ENCODE results near the gene ARHGEF28. TPM values are rescaled to one million over a fixed set of nuclear protein-coding genes. Genes with fewer than 3 reads are reported as not detected.

The ARHGEF28 gene
- polyA plus RNA-seq, 1 donor from 2014 or later, result not detected

DNA sequence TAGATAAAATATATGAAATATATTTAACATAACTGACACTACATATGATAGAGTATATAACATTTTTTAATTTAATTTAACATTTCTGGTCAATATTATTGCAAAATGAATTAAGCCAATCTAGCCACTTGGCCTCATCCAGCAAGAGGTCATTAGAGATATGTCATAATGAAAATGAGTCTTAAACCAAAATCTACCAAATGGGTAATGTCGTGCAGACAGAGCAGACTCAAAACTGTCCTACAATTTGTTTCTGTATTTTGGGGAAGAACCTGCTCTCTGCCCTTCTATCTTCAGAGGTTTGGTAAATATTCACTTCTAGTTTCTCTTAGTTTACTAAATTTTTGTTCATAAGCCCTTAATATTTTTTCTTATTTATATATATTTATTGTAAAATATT lies 61.4 kb downstream of the ARHGEF28 start:
- Histone ChIP-seq H3K9ac (ENCODE audit: low read length) (no peak overlapping the region), H4K20me1 (ENCODE audit: insufficient read depth) (no peaks in the 10 kb centered on the region), H3K4me2 (ENCODE audit: low read length) (no peak overlapping the region), H3K27ac (ENCODE audit: low read length) (no peak overlapping the region), H2AFZ (ENCODE audit: low read depth, low read length) (no peak overlapping the region), H3K27me3 (ENCODE audit: insufficient read depth, low read depth, low read length) (no peaks in the 10 kb centered on the region), H3K9me2 (ENCODE audit: insufficient read depth, low read length) (no peaks in the 10 kb centered on the region), H3K79me2 (replicated peaks; ENCODE audit: insufficient read depth, low read length) (no peaks in the 10 kb centered on the region), H3K9me3 (ENCODE audit: low read length) (no peaks in the 10 kb centered on the region), H3K36me3 (ENCODE audit: insufficient read depth, low read length) (no peaks in the 10 kb centered on the region), H3F3A (ENCODE audit: insufficient read depth, low read length, poor library complexity, severe bottlenecking) (no peaks in the 10 kb centered on the region), H3K4me3 (ENCODE audit: low read length) (no peak overlapping the region)
- TF ChIP-seq, protein P1, sequence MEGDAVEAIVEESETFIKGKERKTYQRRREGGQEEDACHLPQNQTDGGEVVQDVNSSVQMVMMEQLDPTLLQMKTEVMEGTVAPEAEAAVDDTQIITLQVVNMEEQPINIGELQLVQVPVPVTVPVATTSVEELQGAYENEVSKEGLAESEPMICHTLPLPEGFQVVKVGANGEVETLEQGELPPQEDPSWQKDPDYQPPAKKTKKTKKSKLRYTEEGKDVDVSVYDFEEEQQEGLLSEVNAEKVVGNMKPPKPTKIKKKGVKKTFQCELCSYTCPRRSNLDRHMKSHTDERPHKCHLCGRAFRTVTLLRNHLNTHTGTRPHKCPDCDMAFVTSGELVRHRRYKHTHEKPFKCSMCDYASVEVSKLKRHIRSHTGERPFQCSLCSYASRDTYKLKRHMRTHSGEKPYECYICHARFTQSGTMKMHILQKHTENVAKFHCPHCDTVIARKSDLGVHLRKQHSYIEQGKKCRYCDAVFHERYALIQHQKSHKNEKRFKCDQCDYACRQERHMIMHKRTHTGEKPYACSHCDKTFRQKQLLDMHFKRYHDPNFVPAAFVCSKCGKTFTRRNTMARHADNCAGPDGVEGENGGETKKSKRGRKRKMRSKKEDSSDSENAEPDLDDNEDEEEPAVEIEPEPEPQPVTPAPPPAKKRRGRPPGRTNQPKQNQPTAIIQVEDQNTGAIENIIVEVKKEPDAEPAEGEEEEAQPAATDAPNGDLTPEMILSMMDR (IDR thresholded peaks at IDR 0.05; ENCODE audit: poor library complexity, severe bottlenecking), result no peak
- TF ChIP-seq RAD21 (conservative IDR thresholded peaks at IDR 0.05), result no peak
- no peak for TF ChIP-seq TAF1 (IDR thresholded peaks at IDR 0.05; ENCODE audit: low read depth)
- TF ChIP-seq SMC3 (conservative IDR thresholded peaks at IDR 0.05; ENCODE audit: poor library complexity), result no peak
- no peak for TF ChIP-seq POLR2AphosphoS5 (IDR thresholded peaks at IDR 0.05)
- TF ChIP-seq, protein P2, sequence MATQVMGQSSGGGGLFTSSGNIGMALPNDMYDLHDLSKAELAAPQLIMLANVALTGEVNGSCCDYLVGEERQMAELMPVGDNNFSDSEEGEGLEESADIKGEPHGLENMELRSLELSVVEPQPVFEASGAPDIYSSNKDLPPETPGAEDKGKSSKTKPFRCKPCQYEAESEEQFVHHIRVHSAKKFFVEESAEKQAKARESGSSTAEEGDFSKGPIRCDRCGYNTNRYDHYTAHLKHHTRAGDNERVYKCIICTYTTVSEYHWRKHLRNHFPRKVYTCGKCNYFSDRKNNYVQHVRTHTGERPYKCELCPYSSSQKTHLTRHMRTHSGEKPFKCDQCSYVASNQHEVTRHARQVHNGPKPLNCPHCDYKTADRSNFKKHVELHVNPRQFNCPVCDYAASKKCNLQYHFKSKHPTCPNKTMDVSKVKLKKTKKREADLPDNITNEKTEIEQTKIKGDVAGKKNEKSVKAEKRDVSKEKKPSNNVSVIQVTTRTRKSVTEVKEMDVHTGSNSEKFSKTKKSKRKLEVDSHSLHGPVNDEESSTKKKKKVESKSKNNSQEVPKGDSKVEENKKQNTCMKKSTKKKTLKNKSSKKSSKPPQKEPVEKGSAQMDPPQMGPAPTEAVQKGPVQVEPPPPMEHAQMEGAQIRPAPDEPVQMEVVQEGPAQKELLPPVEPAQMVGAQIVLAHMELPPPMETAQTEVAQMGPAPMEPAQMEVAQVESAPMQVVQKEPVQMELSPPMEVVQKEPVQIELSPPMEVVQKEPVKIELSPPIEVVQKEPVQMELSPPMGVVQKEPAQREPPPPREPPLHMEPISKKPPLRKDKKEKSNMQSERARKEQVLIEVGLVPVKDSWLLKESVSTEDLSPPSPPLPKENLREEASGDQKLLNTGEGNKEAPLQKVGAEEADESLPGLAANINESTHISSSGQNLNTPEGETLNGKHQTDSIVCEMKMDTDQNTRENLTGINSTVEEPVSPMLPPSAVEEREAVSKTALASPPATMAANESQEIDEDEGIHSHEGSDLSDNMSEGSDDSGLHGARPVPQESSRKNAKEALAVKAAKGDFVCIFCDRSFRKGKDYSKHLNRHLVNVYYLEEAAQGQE (IDR thresholded peaks at IDR 0.05; ENCODE audit: borderline replicate concordance), result no peak

DNA sequence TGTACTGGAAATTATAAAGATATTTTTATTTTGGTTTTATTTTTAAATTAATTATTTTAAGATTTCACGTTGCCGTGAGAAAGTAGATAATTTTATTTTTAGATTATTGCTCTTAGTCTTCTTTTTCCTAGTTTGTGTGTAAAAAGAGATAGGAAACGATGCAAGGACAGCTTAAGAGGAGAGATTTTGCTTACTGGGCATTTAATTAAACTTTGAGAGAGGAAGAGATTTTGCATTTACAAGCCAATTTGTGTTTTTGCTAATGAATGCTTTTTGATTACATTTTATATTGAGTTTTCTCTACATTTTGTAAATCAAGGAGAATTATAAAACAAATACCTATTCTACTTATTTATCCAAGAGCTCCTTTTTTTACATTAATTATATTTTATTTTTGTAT lies 64.0 kb downstream of the ARHGEF28 start:
- H4K20me1 ChIP-seq (ENCODE audit: insufficient read depth), result no peaks in the 10 kb centered on the region
- no peaks in the 10 kb centered on the region for H3K79me2 ChIP-seq (replicated peaks; ENCODE audit: insufficient read depth, low read length)
- no peaks in the 10 kb centered on the region for H3K9me2 ChIP-seq (ENCODE audit: insufficient read depth, low read length)
- H3K36me3 ChIP-seq (ENCODE audit: insufficient read depth, low read length), result no peaks in the 10 kb centered on the region
- TF ChIP-seq, protein P2 (IDR thresholded peaks at IDR 0.05; ENCODE audit: borderline replicate concordance), result no peak
- TF ChIP-seq EZH2 (IDR thresholded peaks at IDR 0.05; ENCODE audit: borderline replicate concordance, insufficient read depth, low read length, poor library complexity, severe bottlenecking), result no peak
- TF ChIP-seq RAD21 (conservative IDR thresholded peaks at IDR 0.05), result no peak
- TF ChIP-seq TAF1 (IDR thresholded peaks at IDR 0.05; ENCODE audit: low read depth), result no peak
- TF ChIP-seq POLR2AphosphoS5 (IDR thresholded peaks at IDR 0.05), result no peak
- TF ChIP-seq, protein P1 (IDR thresholded peaks at IDR 0.05; ENCODE audit: poor library complexity, severe bottlenecking), result no peak
- no peak for TF ChIP-seq SMC3 (conservative IDR thresholded peaks at IDR 0.05; ENCODE audit: poor library complexity)
- TF ChIP-seq MXI1 (conservative IDR thresholded peaks at IDR 0.05; ENCODE audit: poor library complexity, severe bottlenecking), result no peak
- TF ChIP-seq EP300 (conservative IDR thresholded peaks at IDR 0.05; ENCODE audit: poor library complexity, severe bottlenecking), result no peak
- H3K27ac ChIP-seq (ENCODE audit: low read length), result no peak overlapping the region
- no peak overlapping the region for H2AFZ ChIP-seq (ENCODE audit: low read depth, low read length)
- H3K27me3 ChIP-seq (ENCODE audit: insufficient read depth, low read depth, low read length), result no peaks in the 10 kb centered on the region
- H3K9me3 ChIP-seq (ENCODE audit: low read length), result no peaks in the 10 kb centered on the region
- H3K4me3 ChIP-seq (ENCODE audit: low read length), result no peak overlapping the region
- no peaks in the 10 kb centered on the region for H3F3A ChIP-seq (ENCODE audit: insufficient read depth, low read length, poor library complexity, severe bottlenecking)
- no peak overlapping the region for H3K9ac ChIP-seq (ENCODE audit: low read length)
- H3K4me2 ChIP-seq (ENCODE audit: low read length), result no peak overlapping the region

All from neural cell (in vitro differentiated cells).